Measurements from ENCODE around the gene FUT2. TPM values are rescaled to one million over a fixed set of nuclear protein-coding genes. Genes with fewer than 3 reads are reported as not detected.

The FUT2 gene
- total RNA-seq (2022; extraction: Qiagen RNA extraction; ENCODE audit: low read depth), result not detected in 5 replicates

DNA sequence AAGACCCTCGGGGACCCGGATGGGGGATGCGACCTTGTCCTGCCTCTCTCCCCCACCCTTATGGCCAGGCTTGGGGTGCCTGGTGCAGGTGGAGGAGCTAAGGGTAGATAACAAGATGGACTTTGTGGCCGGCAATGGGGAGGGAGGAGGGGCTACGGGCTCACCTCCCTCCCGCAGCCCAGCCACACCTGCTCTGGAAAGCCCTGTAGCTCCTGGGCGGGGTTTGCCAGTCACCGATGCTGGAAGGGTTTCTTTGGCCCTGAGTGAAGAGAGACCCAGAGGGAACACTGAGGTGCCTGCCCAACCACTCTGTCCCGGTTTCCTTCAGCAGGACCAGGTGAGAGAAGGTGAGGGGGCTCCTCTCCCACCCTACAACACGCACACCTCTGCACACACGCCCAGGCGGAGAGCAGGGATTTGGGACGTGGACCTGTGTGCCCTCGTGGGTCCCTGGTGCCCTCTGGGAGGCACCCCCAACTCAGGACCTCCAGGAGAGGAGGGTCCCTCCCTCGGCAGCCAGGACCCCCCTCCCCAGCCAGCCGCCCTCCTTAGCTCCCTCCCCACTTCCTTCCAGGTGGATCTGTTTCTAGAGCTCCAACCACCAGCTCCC lies at the start of gene FUT2:
TSS of gene FUT2 (plus strand) at position 229 of the 610 bp plus-strand sequence. CDS start 6,986 bp downstream, outside the sequence.

DNA sequence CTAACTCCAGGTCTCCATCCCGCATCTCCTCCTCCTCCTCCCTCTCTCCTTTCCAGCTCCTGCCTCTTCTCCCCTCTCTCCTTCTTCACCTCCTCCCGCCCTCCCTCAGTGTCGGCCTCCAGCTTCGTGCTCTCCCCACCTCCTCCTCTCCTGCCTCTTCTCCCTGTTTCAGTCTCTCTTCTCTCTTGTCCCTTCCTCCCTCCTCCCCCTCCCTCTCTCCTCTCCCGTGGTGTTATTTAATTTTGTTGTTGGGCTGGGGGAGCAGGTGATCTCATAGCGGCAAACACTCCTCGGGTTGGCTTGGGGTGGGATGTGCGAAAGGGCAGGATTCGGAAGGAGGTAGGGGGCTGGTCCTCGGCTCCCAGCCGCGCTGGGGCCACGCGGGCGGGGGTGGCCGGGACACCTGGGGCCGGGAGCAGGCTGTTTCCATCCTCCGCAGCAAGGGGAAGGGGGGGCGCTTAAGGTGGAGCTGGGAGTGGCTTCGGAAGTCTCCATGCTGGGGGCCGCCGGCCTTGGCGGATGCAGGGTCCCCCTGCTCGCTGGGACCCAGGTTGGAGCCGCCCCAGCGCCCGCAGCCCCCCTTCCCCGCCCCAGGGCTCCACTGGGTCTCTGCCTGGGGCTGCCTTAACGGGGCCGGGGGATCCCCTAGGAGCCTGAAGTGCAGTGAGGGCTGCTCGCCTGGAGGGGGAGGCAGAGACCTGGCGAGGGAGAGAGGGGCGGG lies 49.6 kb upstream of the FUT2 start, which contains the start of gene CA11:
TSS of gene CA11 (minus strand) at position 187 of the 721 bp plus-strand sequence. CDS start 555 bp downstream, outside the sequence.

GRCh38 chr19:48672994-48673393 lies 22.8 kb upstream of the FUT2 start, which contains the start of gene NTN5:
NTN5 (minus strand) TSS chr19:48673017; CDS start chr19:48670986, 2,031 bp downstream.

DNA sequence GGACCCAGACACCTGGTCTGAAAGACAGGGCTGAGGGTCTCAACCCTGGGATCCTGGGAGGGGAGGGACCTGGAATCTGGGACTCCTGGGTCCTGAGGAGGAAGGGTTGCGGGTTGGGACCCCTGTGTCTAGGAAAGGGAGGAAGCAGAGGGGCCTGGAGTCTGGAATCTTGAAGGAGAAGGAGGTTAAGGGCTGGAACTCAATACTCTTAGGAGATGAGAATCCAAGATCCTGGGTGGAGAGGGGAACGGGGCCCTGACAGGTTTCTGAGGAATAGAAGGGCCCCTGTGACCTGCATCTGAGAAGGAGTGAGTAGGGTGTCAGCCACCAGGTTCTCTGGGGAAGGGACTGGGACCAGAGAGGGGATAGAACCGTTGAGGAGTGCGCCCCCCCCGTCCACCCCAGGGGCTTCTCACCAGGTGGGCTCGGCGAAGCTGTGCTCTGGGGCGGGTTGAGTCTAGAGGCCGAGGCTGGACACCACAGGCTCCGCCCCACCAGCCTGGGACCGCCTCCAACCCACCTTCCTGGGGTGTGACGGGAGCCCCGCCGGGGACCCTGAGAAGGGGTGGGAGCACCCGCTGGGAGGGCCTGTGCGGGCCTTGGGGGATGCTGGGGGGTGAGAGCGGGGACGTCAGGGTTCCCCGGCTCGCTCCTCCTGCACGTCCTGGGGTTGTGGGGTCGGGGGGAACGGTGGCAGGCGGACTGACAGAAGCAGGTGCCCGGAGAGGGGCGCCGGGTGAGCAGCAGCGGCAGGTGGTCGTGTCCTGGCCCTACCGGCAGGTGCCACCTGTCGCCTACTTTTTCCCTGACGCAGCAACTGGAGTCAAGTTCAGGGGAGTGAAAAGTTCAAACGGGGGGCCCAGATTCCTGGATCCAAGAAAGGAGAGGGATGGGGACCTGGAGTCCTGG lies 23.7 kb downstream of the FUT2 start, which contains the start of gene MAMSTR:
TSS of gene MAMSTR (minus strand) at position 463 of the 909 bp plus-strand sequence. CDS start 694 bp downstream, outside the sequence.

GRCh38 chr19:48740164-48740972 lies 44.6 kb downstream of the FUT2 start, which contains the start of gene RASIP1:
RASIP1 (minus strand) TSS chr19:48740610; CDS start chr19:48740282, 328 bp downstream.

GRCh38 chr19:48746738-48747575 lies 51.2 kb downstream of the FUT2 start, which contains the start of gene IZUMO1:
IZUMO1 (minus strand) TSS chr19:48746909; CDS start chr19:48745859, 1,050 bp downstream.

DNA sequence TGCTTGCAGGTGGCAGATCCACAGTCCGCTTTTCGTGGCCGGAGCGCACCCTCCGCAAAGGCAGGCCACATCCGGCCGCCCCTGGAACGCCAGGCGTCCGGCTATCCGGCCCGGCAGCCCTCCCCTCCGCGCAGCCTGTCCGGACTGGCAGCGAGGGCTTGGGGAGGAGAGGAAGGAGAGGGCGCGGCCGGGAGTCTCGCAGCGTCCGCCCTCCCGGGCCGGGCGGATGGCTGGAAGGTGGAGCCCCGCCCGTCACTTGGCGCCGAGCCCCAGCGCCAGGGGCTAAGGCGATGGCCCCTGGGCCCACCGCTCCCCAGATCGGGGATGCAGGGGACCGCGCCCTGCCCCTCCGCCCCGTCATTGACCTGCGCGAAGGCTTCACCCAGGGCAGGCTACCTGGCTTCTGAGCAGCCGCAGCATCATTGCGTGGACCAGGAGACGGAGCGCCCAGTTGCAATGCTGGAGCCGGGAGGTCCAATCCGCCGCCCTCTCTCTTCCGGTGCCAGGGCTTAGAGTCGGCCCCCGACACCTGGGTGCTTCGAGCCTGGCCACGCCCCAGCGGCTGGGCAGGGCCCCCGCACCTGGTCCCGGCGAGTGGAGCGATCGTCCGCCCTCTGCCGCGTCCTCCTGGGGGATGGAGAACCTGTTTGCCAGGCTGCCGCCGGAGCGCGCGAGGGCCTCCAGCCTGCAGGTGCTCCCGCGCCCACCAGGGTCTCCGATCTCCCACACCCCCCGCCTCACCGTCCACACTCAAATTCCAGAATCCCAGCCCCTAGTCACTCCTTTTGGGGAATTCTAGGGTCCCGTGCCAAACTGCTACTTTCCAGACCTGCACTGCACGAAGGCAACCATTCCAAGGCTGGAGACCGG lies 57.0 kb downstream of the FUT2 start, which contains the start of gene FUT1:
TSS of gene FUT1 (minus strand) at position 146 of the 870 bp plus-strand sequence. CDS start 1,360 bp downstream, outside the sequence.

DNA sequence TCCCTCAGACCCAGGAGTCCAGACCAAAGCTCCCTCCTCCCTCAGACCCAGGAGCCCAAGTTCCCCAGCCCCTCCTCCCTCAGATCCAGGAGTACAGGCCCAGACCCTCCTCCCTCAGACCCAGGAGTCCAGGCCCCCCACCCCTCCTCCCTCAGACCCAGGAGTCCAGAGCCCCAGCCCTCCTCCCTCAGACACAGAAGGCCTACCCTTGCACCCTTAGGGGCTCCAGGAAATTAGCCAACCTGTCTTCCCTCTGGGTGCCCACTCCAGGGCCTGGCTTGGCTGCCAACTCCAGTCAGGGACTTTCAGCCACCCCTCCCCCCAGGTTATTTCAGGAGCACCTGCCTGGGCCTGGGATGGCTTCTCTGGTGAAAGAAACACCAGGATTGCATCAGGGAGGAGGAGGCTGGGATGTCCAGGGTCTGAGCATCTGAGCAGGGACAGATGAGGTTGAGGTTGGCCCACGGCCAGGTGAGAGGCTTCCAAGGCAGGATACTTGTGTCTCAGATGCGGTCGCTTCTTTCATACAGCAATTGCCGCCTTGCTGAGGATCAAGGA lies 59.4 kb downstream of the FUT2 start, which contains the start of gene FGF21:
TSS of gene FGF21 (plus strand) at position 441 of the 558 bp plus-strand sequence. CDS start 713 bp downstream, outside the sequence.

Other genes starting within 250 kb of the FUT2 start
- 103 to 135 TPM (median 120 TPM) in 5 replicates for gene GRWD1, start 250.0 kb upstream of the FUT2 start, total RNA-seq (2022; extraction: Qiagen RNA extraction; ENCODE audit: low read depth)
- gene KCNJ14, start 240.4 kb upstream of the FUT2 start, total RNA-seq (2022; extraction: Qiagen RNA extraction; ENCODE audit: low read depth), result 1.1 to 2.5 TPM (median 1.5 TPM) in 5 replicates
- 52.6 to 56.4 TPM (median 53.6 TPM) in 5 replicates for gene CYTH2, start 226.6 kb upstream of the FUT2 start, total RNA-seq (2022; extraction: Qiagen RNA extraction; ENCODE audit: low read depth)
- gene LMTK3, start 184.1 kb upstream of the FUT2 start, total RNA-seq (2022; extraction: Qiagen RNA extraction; ENCODE audit: low read depth), result 2.4 to 4.8 TPM (median 3.8 TPM) in 5 replicates
- gene SULT2B1, start 143.8 kb upstream of the FUT2 start, total RNA-seq (2022; extraction: Qiagen RNA extraction; ENCODE audit: low read depth), result 14.7 to 18.6 TPM (median 15.6 TPM) in 5 replicates
- gene SPACA4, start 89.2 kb upstream of the FUT2 start, total RNA-seq (2022; extraction: Qiagen RNA extraction; ENCODE audit: low read depth), result 0.11 TPM in 1 of 5 replicates, not detected in the others
- gene FAM83E, start 80.9 kb upstream of the FUT2 start, total RNA-seq (2022; extraction: Qiagen RNA extraction; ENCODE audit: low read depth), result 0.14 to 0.40 TPM (median 0.22 TPM) in 4 of 5 replicates, not detected in the other
- gene RPL18, start 76.8 kb upstream of the FUT2 start, total RNA-seq (2022; extraction: Qiagen RNA extraction; ENCODE audit: low read depth), result 2,901 to 3,964 TPM (median 3,248 TPM) in 5 replicates
- gene SPHK2, start 76.5 kb upstream of the FUT2 start, total RNA-seq (2022; extraction: Qiagen RNA extraction; ENCODE audit: low read depth), result 11.8 to 18.9 TPM (median 14.1 TPM) in 5 replicates
- gene DBP, start 58.6 kb upstream of the FUT2 start, total RNA-seq (2022; extraction: Qiagen RNA extraction; ENCODE audit: low read depth), result 1.5 to 2.6 TPM (median 2.2 TPM) in 5 replicates
- 8.5 to 11.3 TPM (median 9.8 TPM) in 5 replicates for gene CA11, start 49.8 kb upstream of the FUT2 start, total RNA-seq (2022; extraction: Qiagen RNA extraction; ENCODE audit: low read depth)
- gene NTN5, start 23.0 kb upstream of the FUT2 start, total RNA-seq (2022; extraction: Qiagen RNA extraction; ENCODE audit: low read depth), result 0.14 to 0.26 TPM (median 0.17 TPM) in 4 of 5 replicates, not detected in the other
- 0.28 to 0.51 TPM (median 0.48 TPM) in 5 replicates for gene MAMSTR, start 23.8 kb downstream of the FUT2 start, total RNA-seq (2022; extraction: Qiagen RNA extraction; ENCODE audit: low read depth)
- gene RASIP1, start 44.6 kb downstream of the FUT2 start, total RNA-seq (2022; extraction: Qiagen RNA extraction; ENCODE audit: low read depth), result 0.19 to 0.53 TPM (median 0.41 TPM) in 5 replicates
- gene IZUMO1, start 50.9 kb downstream of the FUT2 start, total RNA-seq (2022; extraction: Qiagen RNA extraction; ENCODE audit: low read depth), result not detected in 5 replicates
- gene FUT1, start 56.7 kb downstream of the FUT2 start, total RNA-seq (2022; extraction: Qiagen RNA extraction; ENCODE audit: low read depth), result 0.06 to 0.09 TPM (median 0.08 TPM) in 5 replicates
- gene FGF21, start 59.6 kb downstream of the FUT2 start, total RNA-seq (2022; extraction: Qiagen RNA extraction; ENCODE audit: low read depth), result not detected in 5 replicates
- 52.3 to 64.8 TPM (median 56.8 TPM) in 5 replicates for gene BCAT2, start 115.1 kb downstream of the FUT2 start, total RNA-seq (2022; extraction: Qiagen RNA extraction; ENCODE audit: low read depth)
- 12.2 to 15.1 TPM (median 14.1 TPM) in 5 replicates for gene HSD17B14, start 140.5 kb downstream of the FUT2 start, total RNA-seq (2022; extraction: Qiagen RNA extraction; ENCODE audit: low read depth)
- 1.7 to 2.7 TPM (median 1.9 TPM) in 5 replicates for gene PLEKHA4, start 172.6 kb downstream of the FUT2 start, total RNA-seq (2022; extraction: Qiagen RNA extraction; ENCODE audit: low read depth)
- 91.5 to 154 TPM (median 107 TPM) in 5 replicates for gene PPP1R15A, start 176.4 kb downstream of the FUT2 start, total RNA-seq (2022; extraction: Qiagen RNA extraction; ENCODE audit: low read depth)
- not detected in 5 replicates for gene TULP2, start 202.8 kb downstream of the FUT2 start, total RNA-seq (2022; extraction: Qiagen RNA extraction; ENCODE audit: low read depth)
- gene NUCB1, start 204.3 kb downstream of the FUT2 start, total RNA-seq (2022; extraction: Qiagen RNA extraction; ENCODE audit: low read depth), result 190 to 222 TPM (median 195 TPM) in 5 replicates
- 0.91 to 1.8 TPM (median 1.7 TPM) in 5 replicates for gene DHDH, start 237.7 kb downstream of the FUT2 start, total RNA-seq (2022; extraction: Qiagen RNA extraction; ENCODE audit: low read depth)

Data from A549 treated with DMSO at 1 μM for 4 hours (cell line).